K562 (cell line): Measurements from ENCODE around the gene MYRFL. TPM values are rescaled to one million over a fixed set of nuclear protein-coding genes. Genes with fewer than 3 reads are reported as not detected.

Source experiments
- ATAC-seq: fragments of 200-7000 bp; cut with Tn5 transposase; 3 replicates; pipeline ENCODE4 v1.9.1; 2020; ENCODE audit warnings: moderate library complexity
- BruUV-seq: library from RNA; stranded (reverse); fragments of 400-500 nt; replicated peaks from 2 replicates; lab custom pipeline; 2021; lab: Mats Ljungman, UMichigan
- CTCF ChIA-PET: fragments of 300-600 bp; formaldehyde crosslinking; extraction: SDS; loops from one replicate; lab custom pipeline; 2021; ENCODE audit warnings: low intra/inter-chr PET ratio; lab: Yijun Ruan, JAX
- POLR2A ChIA-PET: fragments of 300-600, 350-650 bp; sonication (Branson Sonifier 250); formaldehyde crosslinking; extraction: SDS; loops from one replicate; lab custom pipeline; 2021; ENCODE audit warnings: antibody characterized with exemption, inconsistent platforms; lab: Yijun Ruan, JAX
- DNase-seq, 4 experiments: peaks; one replicate each; pipeline versions ENCODE4 v3.0.0 to v3.0.0-alpha.2; 2011 to 2018; ENCODE audit warnings: low spot score in 3 of 4, mixed read lengths in 3 of 4; ENCODE audit errors: extremely low read depth in 1 of 4
- FAIRE-seq: peaks from 2 replicates; lab custom pipeline; 2011; peaks lifted over from hg19 to GRCh38; lab: Jason Lieb, UNC
- H2AFZ ChIP-seq: 2 replicates; pipeline ENCODE4 v1.6.0; 2011; ENCODE audit warnings: low read depth, low read length, control low read depth, inconsistent platforms
- H3K27ac ChIP-seq: fragments of 200-600 bp; 3 replicates; pipeline ENCODE4 v1.8.0; 2011; ENCODE audit warnings: low read depth, mild to moderate bottlenecking, control low read depth, inconsistent platforms, low read length, moderate library complexity, mixed read lengths; ENCODE audit errors: extremely low read depth
- H3K27me3 ChIP-seq, 2 experiments: fragments of 300-600 bp in 1 of 2; 2 replicates in 1 of 2; 3 replicates in 1 of 2; pipeline versions ENCODE4 v1.6.0 to v1.8.0; 2011; ENCODE audit warnings: inconsistent platforms in 2 of 2, low read length in 2 of 2, mild to moderate bottlenecking in 1 of 2, mixed read lengths in 1 of 2, moderate library complexity in 1 of 2; ENCODE audit not compliant: control insufficient read depth in 2 of 2, insufficient read depth in 2 of 2
- H3K36me3 ChIP-seq: fragments of 300-600 bp; 3 replicates; pipeline ENCODE4 v1.8.0; 2011; ENCODE audit warnings: mild to moderate bottlenecking, low read length, inconsistent platforms; ENCODE audit not compliant: control insufficient read depth, insufficient read depth
- H3K4me1 ChIP-seq, 2 experiments: fragments of 200-600 bp in 1 of 2; replicated peaks in 1 of 2; 2 replicates in 1 of 2; 3 replicates in 1 of 2; pipeline versions ENCODE4 v1.5.1 to v1.8.0; 2011; ENCODE audit warnings: inconsistent platforms in 2 of 2, low read length in 2 of 2, mild to moderate bottlenecking in 1 of 2, mixed read lengths in 1 of 2, moderate library complexity in 1 of 2; ENCODE audit not compliant: control insufficient read depth in 2 of 2, insufficient read depth in 2 of 2
- H3K4me2 ChIP-seq: 2 replicates; pipeline ENCODE4 v1.6.1; 2011; ENCODE audit warnings: low read length, control low read depth, inconsistent platforms, mixed read lengths; ENCODE audit not compliant: insufficient read depth
- H3K4me3 ChIP-seq: fragments of 200-600 bp; sonication (generic), shearing (Covaris generic); 2 replicates; pipeline ENCODE4 v1.5.1; 2016; ENCODE audit warnings: control low read depth, inconsistent platforms
- H3K79me2 ChIP-seq: fragments of 200-600 bp; 3 replicates; pipeline ENCODE4 v1.8.0; 2011; ENCODE audit warnings: low read length, inconsistent platforms; ENCODE audit not compliant: control insufficient read depth, insufficient read depth
- H3K9ac ChIP-seq, 2 experiments: 2 replicates each; pipeline versions ENCODE4 v1.6.0 to v1.6.1; 2011; ENCODE audit warnings: low read depth in 2 of 2, low read length in 2 of 2, control low read depth in 1 of 2, inconsistent platforms in 1 of 2, mild to moderate bottlenecking in 1 of 2, mixed read lengths in 1 of 2; ENCODE audit not compliant: insufficient read depth in 1 of 2
- H3K9me1 ChIP-seq: one replicate; pipeline ENCODE4 v1.6.0; 2011; ENCODE audit warnings: inconsistent platforms, mild to moderate bottlenecking, low read length, moderate library complexity; ENCODE audit not compliant: control insufficient read depth, insufficient read depth
- H3K9me3 ChIP-seq: replicated peaks from 2 replicates; pipeline ENCODE4 v1.5.1; 2011; ENCODE audit warnings: low read depth, low read length, inconsistent platforms; ENCODE audit not compliant: control insufficient read depth, insufficient read depth
- H4K20me1 ChIP-seq: replicated peaks from 2 replicates; pipeline ENCODE4 v1.6.1; 2011; ENCODE audit warnings: low read length, inconsistent platforms, mixed read lengths; ENCODE audit not compliant: control insufficient read depth, insufficient read depth
- CREB1 ChIP-seq, 2 experiments: sonication (generic) in 1 of 2; formaldehyde crosslinking in 1 of 2; IDR thresholded peaks; 2 replicates each; pipeline versions ENCODE4 v1.6.1 to v1.8.0; 2012 to 2022; ENCODE audit warnings: inconsistent platforms in 1 of 2, mild to moderate bottlenecking in 1 of 2, missing genetic modification reagents in 1 of 2, moderate library complexity in 1 of 2
- ETV1 ChIP-seq: fragments of 450-650 bp; conservative IDR thresholded peaks from 2 replicates; pipeline ENCODE4 v1.6.1; 2016; ENCODE audit warnings: missing genetic modification characterization, control low read depth, low read depth, missing compliant biosample characterization
- JUNB ChIP-seq: fragments of 450-650 bp; formaldehyde crosslinking; conservative IDR thresholded peaks from 2 replicates; pipeline ENCODE4 v1.4.0; 2020; ENCODE audit warnings: mild to moderate bottlenecking
- NCOA2 ChIP-seq, 2 experiments: fragments of 450-650 bp; IDR thresholded peaks; 2 replicates each; pipeline ENCODE4 v1.6.1; 2018; ENCODE audit warnings: mild to moderate bottlenecking in 2 of 2, moderate library complexity in 1 of 2; ENCODE audit not compliant: partially characterized antibody in 2 of 2
- NONO ChIP-seq, 2 experiments: fragments of 200-400 bp in 1 of 2; fragments of 450-650 bp in 1 of 2; formaldehyde crosslinking in 1 of 2; IDR thresholded peaks; 2 replicates each; pipeline ENCODE4 v1.6.1; 2017; ENCODE audit warnings: low read depth in 2 of 2, mild to moderate bottlenecking in 2 of 2, moderate library complexity in 2 of 2, low read length in 1 of 2
- PHTF2 ChIP-seq: fragments of 250-450 bp; sonication (Bioruptor Pico); IDR thresholded peaks from 2 replicates; pipeline ENCODE4 v1.5.0; 2021; ENCODE audit warnings: mild to moderate bottlenecking
- SLC30A9 ChIP-seq: fragments of 250-450 bp; sonication (Bioruptor Pico); IDR thresholded peaks from 2 replicates; pipeline ENCODE4 v1.8.0; 2022; ENCODE audit warnings: mild to moderate bottlenecking, moderate library complexity
- TARDBP ChIP-seq: fragments of 450-650 bp; IDR thresholded peaks from 2 replicates; pipeline ENCODE4 v1.6.1; 2016
- TBL1XR1 ChIP-seq, 2 experiments: IDR thresholded peaks; 2 replicates each; pipeline ENCODE4 v1.6.1; 2012; ENCODE audit warnings: improper control_type of control experiment in 2 of 2, low read length in 2 of 2, mild to moderate bottlenecking in 1 of 2
- ZNF124 ChIP-seq: sonication (generic); formaldehyde crosslinking; IDR thresholded peaks from 2 replicates; pipeline ENCODE4 v1.8.1; 2022; ENCODE audit warnings: missing genetic modification reagents
- ZNF354B ChIP-seq: fragments of 250-450 bp; sonication (Bioruptor Pico); IDR thresholded peaks from 2 replicates; pipeline ENCODE4 v1.4.0; 2020
- ZNF436 ChIP-seq: fragments of 250-450, 450-650 bp; sonication (Bioruptor Pico); formaldehyde crosslinking; IDR thresholded peaks from 2 replicates; pipeline ENCODE4 v1.7.0; 2020; ENCODE audit warnings: mild to moderate bottlenecking
- ZNF586 ChIP-seq: fragments of 450-650 bp; formaldehyde crosslinking; conservative IDR thresholded peaks from 2 replicates; pipeline ENCODE4 v1.4.0; 2020; ENCODE audit warnings: mild to moderate bottlenecking, moderate library complexity
- ZNF76 ChIP-seq: fragments of 250-450 bp; sonication (Bioruptor Pico); IDR thresholded peaks from 2 replicates; pipeline ENCODE4 v1.4.0; 2020; ENCODE audit warnings: mild to moderate bottlenecking, moderate library complexity, borderline replicate concordance
- ZNF830 ChIP-seq: fragments of 250-450 bp; sonication (Bioruptor Pico); IDR thresholded peaks from 2 replicates; pipeline ENCODE4 v1.5.0; 2021; ENCODE audit warnings: mild to moderate bottlenecking
- WGBS: fragments of 100-300 bp; shearing (Covaris generic); methylation state at CpG from one replicate; pipeline ENCODE4 v1.1.6; 2016; ENCODE audit warnings: low coverage, mixed read lengths; ENCODE audit not compliant: insufficient coverage; ENCODE audit errors: missing lambda C conversion rate; 5-methylcytosine and 5-hydroxymethylcytosine counted together
- in situ Hi-C: fragments of 300-500 bp; cut with MboI; formaldehyde crosslinking; loops from 4 replicates; pipeline ENCODE4 v1.15.0; 2018; ENCODE audit warnings: inconsistent platforms, mixed read lengths
- intact Hi-C: fragments of 100-400 bp; cut with micrococcal nuclease; formaldehyde crosslinking; loops from 2 replicates; pipeline ENCODE4 v1.14.2; 2022
- polyA plus RNA-seq, 8 experiments: library from polyadenylated mRNA; depleted of rRNA in 4 of 8; stranded (reverse) in 5 of 8; unstranded in 3 of 8; fragments of >200 nt; fragmentation: Nextera tagmentation in 2 of 8; fragmentation: Illumina TruSeq in 1 of 8; extraction: Ambion mirVana in 2 of 8; extraction: Trizol in 1 of 8; gene quantifications; 2 replicates each; pipeline versions ENCODE4 v1.2.1 to v1.2.3, GENCODE V29; 2011 to 2014; ENCODE audit warnings: inconsistent platforms in 1 of 8, missing spikeins in 1 of 8
- total RNA-seq, 7 experiments: library from RNA; depleted of rRNA in 6 of 7; stranded (reverse); fragments of >200 nt in 6 of 7; fragmentation: Illumina TruSeq in 2 of 7; extraction: Trizol in 2 of 7; gene quantifications; 2 replicates each; pipeline versions ENCODE4 v1.2.1 to v1.2.3, GENCODE V29; 2011 to 2021; ENCODE audit warnings: low replicate concordance in 1 of 7
- TF ChIP-seq, protein P1 (sequence below): IDR thresholded peaks from 2 replicates; pipeline ENCODE4 v1.6.1; 2014; ENCODE audit warnings: antibody characterized with exemption

The MYRFL gene
- total and polyA plus RNA-seq, 9 of the 15 experiments (the other 6 are each of a cell fraction or from before 2014, with no cell fraction given) = not detected

DNA sequence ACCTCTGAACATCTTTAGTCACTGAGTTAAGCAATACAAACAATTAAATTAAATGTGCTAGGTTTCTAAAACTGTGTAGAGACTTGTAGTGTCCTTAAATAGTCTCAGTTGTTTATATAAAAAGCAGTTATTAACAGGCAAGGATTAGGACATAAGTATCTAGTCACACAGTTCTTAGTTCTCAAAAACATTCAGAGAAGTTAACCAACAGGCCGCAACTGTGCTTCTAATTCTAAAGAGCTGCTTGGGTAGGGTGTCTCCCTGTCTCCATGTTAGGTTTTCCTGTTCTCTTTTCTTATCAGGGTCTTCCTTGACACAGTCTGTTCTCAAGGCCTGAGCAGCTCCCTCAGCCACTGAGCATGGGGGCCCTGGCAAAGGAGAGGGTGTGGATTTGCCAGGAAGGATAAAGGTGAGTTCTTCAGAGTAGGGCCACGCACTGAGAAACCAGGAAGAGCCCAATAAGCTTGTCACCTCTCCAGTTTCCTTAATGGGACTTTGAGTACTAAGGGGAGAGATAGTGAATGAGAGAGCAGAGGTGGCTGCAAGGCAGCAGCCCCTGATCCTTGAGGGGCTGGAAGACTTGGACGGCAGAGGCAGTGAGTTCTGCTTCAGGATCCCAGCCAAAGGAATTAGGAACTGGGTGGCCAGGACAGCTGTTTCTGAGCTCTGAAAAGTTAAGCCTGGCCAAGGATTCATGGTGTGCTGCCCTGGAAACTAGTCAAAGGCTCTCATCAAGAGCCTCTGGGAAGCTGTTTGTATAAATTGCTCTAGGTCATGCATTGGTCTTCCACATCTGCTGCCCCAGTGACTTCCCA lies 177.3 kb downstream of the MYRFL start:
- TF ChIP-seq PHTF2 (CRISPR knock-in tag) = no peak
- TF ChIP-seq, protein P1, sequence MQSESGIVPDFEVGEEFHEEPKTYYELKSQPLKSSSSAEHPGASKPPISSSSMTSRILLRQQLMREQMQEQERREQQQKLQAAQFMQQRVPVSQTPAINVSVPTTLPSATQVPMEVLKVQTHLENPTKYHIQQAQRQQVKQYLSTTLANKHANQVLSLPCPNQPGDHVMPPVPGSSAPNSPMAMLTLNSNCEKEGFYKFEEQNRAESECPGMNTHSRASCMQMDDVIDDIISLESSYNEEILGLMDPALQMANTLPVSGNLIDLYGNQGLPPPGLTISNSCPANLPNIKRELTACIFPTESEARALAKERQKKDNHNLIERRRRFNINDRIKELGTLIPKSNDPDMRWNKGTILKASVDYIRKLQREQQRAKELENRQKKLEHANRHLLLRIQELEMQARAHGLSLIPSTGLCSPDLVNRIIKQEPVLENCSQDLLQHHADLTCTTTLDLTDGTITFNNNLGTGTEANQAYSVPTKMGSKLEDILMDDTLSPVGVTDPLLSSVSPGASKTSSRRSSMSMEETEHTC = no peak
- no peak for TF ChIP-seq NCOA2 (IDR thresholded peaks at IDR 0.05; ENCODE audit: partially characterized antibody in 2 of 2)
- TF ChIP-seq SLC30A9 (CRISPR knock-in tag) = no peak
- no peak for TF ChIP-seq ZNF354B (CRISPR knock-in tag)
- TF ChIP-seq ZNF76 (CRISPR knock-in tag) = no peak
- no peak for TF ChIP-seq ZNF124 (CRISPR knock-in tag)
- TF ChIP-seq JUNB (CRISPR knock-in tag) = no peak
- TF ChIP-seq CREB1 (IDR thresholded peaks at IDR 0.05) = no peak
- TF ChIP-seq CREB1 (CRISPR knock-in tag; IDR thresholded peaks at IDR 0.05) = no peak
- no peak for TF ChIP-seq NONO (IDR thresholded peaks at IDR 0.05; ENCODE audit: low read depth in 2 of 2, low read length in 1 of 2)
- TF ChIP-seq ZNF436 = no peak
- TF ChIP-seq ETV1 (tag) = no peak
- TF ChIP-seq TARDBP = no peak
- no peak for TF ChIP-seq TBL1XR1 (IDR thresholded peaks at IDR 0.05; ENCODE audit: low read length in 2 of 2)
- no peak for TF ChIP-seq ZNF830 (CRISPR knock-in tag)
- TF ChIP-seq ZNF586 = no peak
- DNase-seq (no peak), ATAC-seq (no peak), FAIRE-seq (peak; percentile 57)
- POLR2A ChIA-PET = interaction anchor here (0.6 to 0.7 kb wide), 3 partner anchors 30 to 1797 kb away, joined by 3 read pairs; no protein-coding TSS in a partner anchor
- in situ Hi-C loops = no loop called here
- Histone ChIP-seq H3K27me3 (no peaks in the 10 kb centered on the region), H3K4me3 (no peak overlapping the region), H2AFZ (peak overlapping the region; percentile 35; the same call in 1 of the 2 replicates), H3K9me1 (no peaks in the 10 kb centered on the region), H3K9ac (no peak overlapping the region), H3K9me3 (no peaks in the 10 kb centered on the region), H3K27ac (no peak overlapping the region), H4K20me1 (no peaks in the 10 kb centered on the region), H3K36me3 (no peaks in the 10 kb centered on the region), H3K79me2 (no peaks in the 10 kb centered on the region), H3K4me1 (no peaks in the 10 kb centered on the region), H3K4me2 (no peak overlapping the region)
- 17% methylated on average over 3 of the region's 3 CpGs for WGBS
- no TSS peak for BruUV-seq
- CTCF ChIA-PET = no interaction called here
- intact Hi-C loops = no loop called here
